ENCODE measurements around the gene JAKMIP2. TPM values are rescaled to one million over a fixed set of nuclear protein-coding genes. Genes with fewer than 3 reads are reported as not detected.
"Not testable (repeated sequence)": the region's sequence is repeated elsewhere in the genome, so short reads cannot be mapped to it uniquely, and the experiment has no call there.

Gene JAKMIP2
- total RNA-seq, 1 experiment from 2014 or later: 6.4 TPM

DNA sequence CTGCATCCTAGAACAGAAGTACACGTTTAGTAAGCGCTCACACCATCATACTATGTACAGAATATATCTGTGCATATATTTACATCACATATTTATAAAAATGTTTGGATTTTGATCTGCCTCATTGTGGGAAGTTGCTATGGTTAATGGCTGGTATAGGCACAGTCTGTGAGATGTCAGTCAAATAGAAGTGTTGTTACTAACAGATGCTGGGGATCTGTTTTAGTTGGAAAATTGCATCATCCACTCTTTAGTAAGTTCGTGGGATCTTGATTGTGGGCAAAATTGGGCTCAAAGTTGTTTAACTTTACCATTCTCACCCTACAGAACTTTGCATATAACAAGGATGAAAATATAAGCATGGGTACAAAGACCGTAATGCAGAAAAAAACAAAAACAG, 196.3 kb downstream of the JAKMIP2 start:
- Mint-ChIP-seq H3K9me3 (no peaks in the 10 kb centered on the region), H3K4me1 (peaks cover 13 to 47% of the 10 kb centered on the region in 2 experiments), H3K4me3 (no peak overlapping the region), H3K27ac (no peak overlapping the region; a peak in 1 of 7 replicates), H3K27me3 (ENCODE audit: low read depth) (no peaks in the 10 kb centered on the region), H3K36me3 (ENCODE audit: insufficient read depth in 1 of 3, low read depth in 3 of 3) (peaks cover 15 to 36% (median 35%) of the 10 kb centered on the region in 3 experiments; a peak in 6 of 7 replicates)
- Histone ChIP-seq H2AK5ac (ENCODE audit: insufficient read length, low read length) (no peak overlapping the region), H3K14ac (ENCODE audit: insufficient read depth, low read length) (no peak overlapping the region), H3K27me3 (ENCODE audit: insufficient read depth, low read length) (no peaks in the 10 kb centered on the region), H3K23me2 (ENCODE audit: insufficient read length, low read depth, low read length, poor library complexity, severe bottlenecking) (no peaks in the 10 kb centered on the region), H2BK5ac (ENCODE audit: insufficient read length, low read length) (no peak overlapping the region), H3K9ac (ENCODE audit: extremely low read depth, insufficient read length, low read length) (no peak overlapping the region), H3K18ac (ENCODE audit: insufficient read length, low read depth, low read length) (no peak overlapping the region), H3K4ac (ENCODE audit: low read depth, low read length) (no peak overlapping the region), H2AFZ (ENCODE audit: low read length) (no peak overlapping the region), H3K79me2 (ENCODE audit: insufficient read depth, low read length) (no peaks in the 10 kb centered on the region; the same call in 1 of the 2 replicates), H3K27ac (ENCODE audit: insufficient read length, low read depth, low read length) (no peak overlapping the region), H3K23ac (ENCODE audit: insufficient read length, low read depth, low read length) (no peak overlapping the region), H4K5ac (ENCODE audit: insufficient read length, low read depth, low read length) (no peak overlapping the region), H4K91ac (ENCODE audit: insufficient read length, low read depth, low read length) (no peak overlapping the region), H3K79me1 (ENCODE audit: insufficient read depth, low read depth, low read length, poor library complexity, severe bottlenecking) (no peaks in the 10 kb centered on the region), H2BK120ac (ENCODE audit: low read depth, low read length, poor library complexity, severe bottlenecking) (no peak overlapping the region), H3K4me2 (ENCODE audit: insufficient read depth, insufficient read length, low read length) (no peak overlapping the region), H4K20me1 (ENCODE audit: control insufficient read depth, insufficient read depth, insufficient read length) (no peaks in the 10 kb centered on the region), H3K9me3 (ENCODE audit: control insufficient read depth, low read depth, low read length) (no peaks in the 10 kb centered on the region), H3T11ph (ENCODE audit: low read length) (no peak overlapping the region), H2BK12ac (ENCODE audit: insufficient read length, low read depth, low read length) (no peak overlapping the region), H3K56ac (ENCODE audit: insufficient read length, low read depth, low read length) (no peak overlapping the region), H3K4me1 (ENCODE audit: insufficient read depth, low read length) (0 out of 2 replicates have a peak, but pooled peaks cover 2% of the 10 kb centered on the region), H2BK20ac (ENCODE audit: low read depth, low read length, poor library complexity, severe bottlenecking) (no peak overlapping the region), H2BK15ac (ENCODE audit: low read depth, low read length) (no peak overlapping the region), H4K8ac (replicated peaks; ENCODE audit: insufficient read length, low read depth, low read length) (no peak overlapping the region)
- no peak for DNase-seq
- TF ChIP-seq, protein P1, sequence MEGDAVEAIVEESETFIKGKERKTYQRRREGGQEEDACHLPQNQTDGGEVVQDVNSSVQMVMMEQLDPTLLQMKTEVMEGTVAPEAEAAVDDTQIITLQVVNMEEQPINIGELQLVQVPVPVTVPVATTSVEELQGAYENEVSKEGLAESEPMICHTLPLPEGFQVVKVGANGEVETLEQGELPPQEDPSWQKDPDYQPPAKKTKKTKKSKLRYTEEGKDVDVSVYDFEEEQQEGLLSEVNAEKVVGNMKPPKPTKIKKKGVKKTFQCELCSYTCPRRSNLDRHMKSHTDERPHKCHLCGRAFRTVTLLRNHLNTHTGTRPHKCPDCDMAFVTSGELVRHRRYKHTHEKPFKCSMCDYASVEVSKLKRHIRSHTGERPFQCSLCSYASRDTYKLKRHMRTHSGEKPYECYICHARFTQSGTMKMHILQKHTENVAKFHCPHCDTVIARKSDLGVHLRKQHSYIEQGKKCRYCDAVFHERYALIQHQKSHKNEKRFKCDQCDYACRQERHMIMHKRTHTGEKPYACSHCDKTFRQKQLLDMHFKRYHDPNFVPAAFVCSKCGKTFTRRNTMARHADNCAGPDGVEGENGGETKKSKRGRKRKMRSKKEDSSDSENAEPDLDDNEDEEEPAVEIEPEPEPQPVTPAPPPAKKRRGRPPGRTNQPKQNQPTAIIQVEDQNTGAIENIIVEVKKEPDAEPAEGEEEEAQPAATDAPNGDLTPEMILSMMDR (conservative IDR thresholded peaks at IDR 0.05): no peak
- no CpG with 5 or more reads among the region's 4 CpGs for WGBS (ENCODE audit: extremely low coverage, insufficient read length, low lambda C conversion rate)

DNA sequence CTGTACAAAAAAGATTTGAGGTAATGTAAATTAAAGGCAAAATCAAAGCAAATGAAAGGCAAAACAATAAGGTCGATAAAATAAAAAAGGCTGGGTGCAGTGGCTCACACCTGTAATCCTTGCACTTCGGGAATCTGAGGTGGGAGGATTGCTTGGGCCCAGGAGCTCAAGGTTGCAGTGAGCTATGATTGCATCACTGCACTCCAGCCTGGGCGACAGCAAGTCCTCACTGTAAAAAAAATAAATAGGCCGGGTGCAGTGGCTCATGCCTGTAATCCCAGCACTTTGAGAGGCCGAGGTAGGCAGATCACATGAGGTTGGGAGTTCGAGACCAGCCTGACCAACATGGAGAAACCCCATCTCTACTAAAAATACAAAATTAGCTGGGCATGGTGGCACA, 200.3 kb downstream of the JAKMIP2 start:
- Mint-ChIP-seq H3K27ac (0 out of 7 replicates have a peak overlapping the region, but pooled peaks of 1 of the 3 experiments have one; percentile 56), H3K36me3 (ENCODE audit: insufficient read depth in 1 of 3, low read depth in 3 of 3) (peaks cover 38 to 68% (median 57%) of the 10 kb centered on the region in 3 experiments), H3K9me3 (peaks cover 18 to 24% of the 10 kb centered on the region in 2 experiments), H3K4me1 (peaks cover 32 to 64% of the 10 kb centered on the region in 2 experiments)
- not testable (repeated sequence) for H2BK5ac ChIP-seq (ENCODE audit: insufficient read length, low read length); H2BK20ac ChIP-seq (ENCODE audit: low read depth, low read length, poor library complexity, severe bottlenecking); H3K4ac ChIP-seq (ENCODE audit: low read depth, low read length); H2AK5ac ChIP-seq (ENCODE audit: insufficient read length, low read length); H3K9me3 ChIP-seq (ENCODE audit: control insufficient read depth, low read depth, low read length); H2AFZ ChIP-seq (ENCODE audit: low read length); H2BK15ac ChIP-seq (ENCODE audit: low read depth, low read length); H4K91ac ChIP-seq (ENCODE audit: insufficient read length, low read depth, low read length); H3K27ac ChIP-seq (ENCODE audit: insufficient read length, low read depth, low read length); H3K79me2 ChIP-seq (ENCODE audit: insufficient read depth, low read length); H3K79me1 ChIP-seq (ENCODE audit: insufficient read depth, low read depth, low read length, poor library complexity, severe bottlenecking); H3K14ac ChIP-seq (ENCODE audit: insufficient read depth, low read length); H2BK12ac ChIP-seq (ENCODE audit: insufficient read length, low read depth, low read length); H3K23ac ChIP-seq (ENCODE audit: insufficient read length, low read depth, low read length); H4K8ac ChIP-seq (replicated peaks; ENCODE audit: insufficient read length, low read depth, low read length); H3K56ac ChIP-seq (ENCODE audit: insufficient read length, low read depth, low read length); H3K4me2 ChIP-seq (ENCODE audit: insufficient read depth, insufficient read length, low read length); H3K18ac ChIP-seq (ENCODE audit: insufficient read length, low read depth, low read length); H3T11ph ChIP-seq (ENCODE audit: low read length); H3K4me1 ChIP-seq (ENCODE audit: insufficient read depth, low read length); H2BK120ac ChIP-seq (ENCODE audit: low read depth, low read length, poor library complexity, severe bottlenecking); H3K27me3 ChIP-seq (ENCODE audit: insufficient read depth, low read length); H3K23me2 ChIP-seq (ENCODE audit: insufficient read length, low read depth, low read length, poor library complexity, severe bottlenecking); H4K5ac ChIP-seq (ENCODE audit: insufficient read length, low read depth, low read length); H4K20me1 ChIP-seq (ENCODE audit: control insufficient read depth, insufficient read depth, insufficient read length); DNase-seq; H3K9ac ChIP-seq (ENCODE audit: extremely low read depth, insufficient read length, low read length); H3K4me3 Mint-ChIP-seq; H3K27me3 Mint-ChIP-seq (ENCODE audit: low read depth)
- WGBS (ENCODE audit: extremely low coverage, insufficient read length, low lambda C conversion rate): no CpG with 5 or more reads among the region's 6 CpGs
